CD4-positive, alpha-beta T cell treated with Interleukin-1 beta for 1 hour (primary cell): ENCODE results near the gene LARGE1.

Experiments
- DNase-seq, 2 donors: peaks; one replicate each; pipeline ENCODE4 v3.0.0-alpha.2; 2020 to 2022

The LARGE1 gene

GRCh38 chr22:33811686-33812085, 108.6 kb downstream of the LARGE1 start:
- no peak for DNase-seq

GRCh38 chr22:33811208-33811607, 109.1 kb downstream of the LARGE1 start:
- DNase-seq, result no peak

GRCh38 chr22:33807470-33807869, 112.8 kb downstream of the LARGE1 start:
- no peak for DNase-seq

- no peak for DNase-seq
These were observed 114.1 kb downstream of the LARGE1 start for GRCh38 chr22:33806191-33806590.

GRCh38 chr22:33803371-33804282, 116.6 kb downstream of the LARGE1 start:
- no peak for DNase-seq

GRCh38 chr22:33798401-33798800, 121.9 kb downstream of the LARGE1 start:
- no peak for DNase-seq

GRCh38 chr22:33796494-33796893, 123.8 kb downstream of the LARGE1 start:
- no peak for DNase-seq

- no peak for DNase-seq
These were observed 126.8 kb downstream of the LARGE1 start for GRCh38 chr22:33793475-33793874.

GRCh38 chr22:33792832-33793231, 127.4 kb downstream of the LARGE1 start:
- no peak for DNase-seq

GRCh38 chr22:33789690-33790253, 130.5 kb downstream of the LARGE1 start:
- no peak for DNase-seq

GRCh38 chr22:33788927-33789326, 131.3 kb downstream of the LARGE1 start:
- DNase-seq, result no peak

GRCh38 chr22:33787645-33788456, 132.4 kb downstream of the LARGE1 start:
- no peak for DNase-seq

GRCh38 chr22:33786149-33786548, 134.1 kb downstream of the LARGE1 start:
- DNase-seq, result no peak

- no peak for DNase-seq
These were observed 134.8 kb downstream of the LARGE1 start for GRCh38 chr22:33785283-33785968.

GRCh38 chr22:33781411-33781810, 138.9 kb downstream of the LARGE1 start:
- no peak for DNase-seq

GRCh38 chr22:33780531-33781136, 139.6 kb downstream of the LARGE1 start:
- no peak for DNase-seq

GRCh38 chr22:33779243-33779642, 141.0 kb downstream of the LARGE1 start:
- DNase-seq, result no peak

GRCh38 chr22:33776491-33776890, 143.8 kb downstream of the LARGE1 start:
- no peak for DNase-seq

GRCh38 chr22:33774781-33775180, 145.5 kb downstream of the LARGE1 start:
- DNase-seq, result no peak

GRCh38 chr22:33772745-33773144, 147.5 kb downstream of the LARGE1 start:
- no peak for DNase-seq

- no peak for DNase-seq
These were observed 149.1 kb downstream of the LARGE1 start for GRCh38 chr22:33771136-33771535.

- DNase-seq, result no peak
These were observed 149.6 kb downstream of the LARGE1 start for GRCh38 chr22:33770723-33771122.

- DNase-seq, result no peak
These were observed 154.2 kb downstream of the LARGE1 start for GRCh38 chr22:33766091-33766490.
